HG02610 (cell line): ENCODE results near the gene SYVN1.
"Not testable (repeated sequence)": the region's sequence is repeated elsewhere in the genome, so short reads cannot be mapped to it uniquely, and the experiment has no call there.

Experiments used
- ATAC-seq: cut with Tn5 transposase; IDR thresholded peaks from one replicate; pipeline ENCODE4 v1.9.1; 2021; ENCODE audit warnings: mild to moderate bottlenecking, moderate library complexity; ENCODE audit not compliant: unreplicated experiment

Gene SYVN1

GRCh38 chr11:65151331-65151899 is 17.1 kb upstream of the SYVN1 start:
- no peak for ATAC-seq

- ATAC-seq, result peak; percentile 66
Measured at GRCh38 chr11:65150509-65151299, 16.4 kb upstream of the SYVN1 start.

- ATAC-seq, result not testable (repeated sequence)
Measured at GRCh38 chr11:65150131-65150508, 15.8 kb upstream of the SYVN1 start.

GRCh38 chr11:65148657-65149056 is 14.3 kb upstream of the SYVN1 start:
- no peak for ATAC-seq

- ATAC-seq, result no peak
Measured at GRCh38 chr11:65147352-65148075, 13.2 kb upstream of the SYVN1 start.

- no peak for ATAC-seq
Measured at GRCh38 chr11:65141896-65142494, 7.7 kb upstream of the SYVN1 start.

GRCh38 chr11:65136515-65137096 is 2.3 kb upstream of the SYVN1 start:
- ATAC-seq, result no peak

- no peak for ATAC-seq
Measured at GRCh38 chr11:65135633-65136145, 1.4 kb upstream of the SYVN1 start.

GRCh38 chr11:65134952-65135632 is 773 bp upstream of the SYVN1 start:
- peak; percentile 66 for ATAC-seq

- ATAC-seq, result no peak
Measured at GRCh38 chr11:65133724-65134123, 595 bp downstream of the SYVN1 start.

GRCh38 chr11:65132988-65133700 is 1.2 kb downstream of the SYVN1 start:
- ATAC-seq, result no peak

- ATAC-seq, result peak; percentile 40
Measured at GRCh38 chr11:65132238-65132987, 1.9 kb downstream of the SYVN1 start.

GRCh38 chr11:65131895-65132237 is 2.5 kb downstream of the SYVN1 start:
- no peak for ATAC-seq

GRCh38 chr11:65131417-65131776 is 2.9 kb downstream of the SYVN1 start:
- ATAC-seq, result no peak

GRCh38 chr11:65130631-65131416 is 3.5 kb downstream of the SYVN1 start:
- ATAC-seq, result no peak

GRCh38 chr11:65129649-65130441 is 4.5 kb downstream of the SYVN1 start:
- ATAC-seq, result no peak
